ENCODE results near the gene VPS72.

VPS72 gene

DNA sequence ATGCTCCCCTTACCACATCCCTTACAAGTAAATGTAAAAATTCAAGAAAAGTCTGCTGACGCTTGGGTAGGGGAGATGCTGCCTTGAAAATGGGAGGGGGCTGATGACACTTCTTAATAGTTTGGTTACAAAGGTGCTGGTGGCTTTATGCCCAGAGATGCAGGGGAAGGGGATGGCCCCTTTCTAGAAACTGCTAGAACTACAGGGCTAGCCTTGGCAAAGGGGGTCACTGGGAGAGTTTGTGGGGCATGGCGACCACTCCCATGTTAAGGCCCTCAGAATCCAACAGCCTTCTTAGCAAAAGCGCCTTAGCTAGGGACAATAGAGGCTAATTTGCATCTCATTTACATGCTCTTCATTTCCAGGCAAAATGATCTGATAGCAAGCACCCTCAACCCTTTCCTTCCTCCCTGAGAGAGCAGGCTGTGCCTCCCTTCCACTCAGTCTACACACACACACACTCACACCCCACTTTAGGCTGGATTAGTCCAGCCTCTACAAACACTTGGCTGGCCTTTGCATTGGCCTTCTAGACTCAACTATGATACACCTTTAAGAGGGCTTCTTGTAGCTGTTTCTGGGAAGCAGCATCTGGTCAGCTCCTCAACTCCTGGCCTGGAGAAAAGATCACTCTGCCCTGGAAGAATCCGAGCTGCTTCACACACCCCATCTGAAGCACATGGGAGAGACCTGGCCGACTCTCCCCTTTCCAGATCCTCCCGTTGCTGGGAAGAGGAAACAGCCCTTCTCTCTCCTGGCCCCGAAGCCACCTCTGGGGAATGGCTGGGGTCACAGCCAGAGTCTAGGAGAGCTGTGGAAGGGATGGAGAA lies 45.3 kb downstream of the VPS72 start:
- TF ChIP-seq, protein P1, sequence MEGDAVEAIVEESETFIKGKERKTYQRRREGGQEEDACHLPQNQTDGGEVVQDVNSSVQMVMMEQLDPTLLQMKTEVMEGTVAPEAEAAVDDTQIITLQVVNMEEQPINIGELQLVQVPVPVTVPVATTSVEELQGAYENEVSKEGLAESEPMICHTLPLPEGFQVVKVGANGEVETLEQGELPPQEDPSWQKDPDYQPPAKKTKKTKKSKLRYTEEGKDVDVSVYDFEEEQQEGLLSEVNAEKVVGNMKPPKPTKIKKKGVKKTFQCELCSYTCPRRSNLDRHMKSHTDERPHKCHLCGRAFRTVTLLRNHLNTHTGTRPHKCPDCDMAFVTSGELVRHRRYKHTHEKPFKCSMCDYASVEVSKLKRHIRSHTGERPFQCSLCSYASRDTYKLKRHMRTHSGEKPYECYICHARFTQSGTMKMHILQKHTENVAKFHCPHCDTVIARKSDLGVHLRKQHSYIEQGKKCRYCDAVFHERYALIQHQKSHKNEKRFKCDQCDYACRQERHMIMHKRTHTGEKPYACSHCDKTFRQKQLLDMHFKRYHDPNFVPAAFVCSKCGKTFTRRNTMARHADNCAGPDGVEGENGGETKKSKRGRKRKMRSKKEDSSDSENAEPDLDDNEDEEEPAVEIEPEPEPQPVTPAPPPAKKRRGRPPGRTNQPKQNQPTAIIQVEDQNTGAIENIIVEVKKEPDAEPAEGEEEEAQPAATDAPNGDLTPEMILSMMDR (IDR thresholded peaks at IDR 0.05; ENCODE audit: low read depth, low read length): no peak
- no peak overlapping the region for H3K4me3 ChIP-seq (ENCODE audit: low read depth, low read length)

DNA sequence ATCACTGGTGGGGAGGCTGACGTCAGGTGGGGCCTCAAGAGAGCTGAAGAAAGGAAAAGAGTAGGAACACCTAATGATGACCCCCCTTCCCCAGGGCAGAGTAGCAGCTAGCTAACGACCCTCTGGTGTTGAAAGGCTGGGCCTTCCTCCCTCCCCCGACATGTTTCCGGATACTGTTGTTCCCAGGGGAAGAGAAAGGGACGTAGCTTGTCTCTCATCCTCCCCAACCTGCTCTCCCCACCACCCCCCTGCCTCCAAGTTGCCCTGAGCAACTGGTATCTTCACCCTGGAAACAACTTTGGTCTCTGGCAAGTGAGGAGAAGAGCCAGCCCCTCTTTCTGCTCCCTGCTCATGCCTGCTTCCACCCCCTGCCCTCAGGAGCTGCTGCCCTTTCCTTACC lies 46.0 kb downstream of the VPS72 start:
- TF ChIP-seq, protein P1 (IDR thresholded peaks at IDR 0.05; ENCODE audit: low read depth, low read length): no peak
- no peak overlapping the region for H3K4me3 ChIP-seq (ENCODE audit: low read depth, low read length)

DNA sequence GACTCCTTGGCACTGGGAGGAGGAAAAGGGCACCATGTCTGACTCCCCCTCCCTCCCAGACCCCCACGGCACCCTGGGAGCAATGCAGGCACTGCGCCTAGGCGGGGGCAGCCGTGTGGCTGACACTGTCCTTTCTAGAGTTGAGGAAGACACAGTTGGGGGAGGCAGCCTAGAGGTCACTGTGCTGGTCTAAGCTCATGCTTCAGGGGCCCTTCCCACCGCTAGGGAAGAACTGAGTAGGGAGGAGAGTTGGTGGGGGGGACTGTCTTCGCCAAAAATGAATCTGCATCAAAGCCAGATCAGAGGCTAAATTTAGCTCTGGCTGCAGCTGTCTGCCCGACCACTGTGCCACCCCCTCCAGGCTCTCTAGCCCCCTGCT lies 47.0 kb downstream of the VPS72 start:
- TF ChIP-seq, protein P1 (IDR thresholded peaks at IDR 0.05; ENCODE audit: low read depth, low read length): no peak
- no peak overlapping the region for H3K4me3 ChIP-seq (ENCODE audit: low read depth, low read length)

DNA sequence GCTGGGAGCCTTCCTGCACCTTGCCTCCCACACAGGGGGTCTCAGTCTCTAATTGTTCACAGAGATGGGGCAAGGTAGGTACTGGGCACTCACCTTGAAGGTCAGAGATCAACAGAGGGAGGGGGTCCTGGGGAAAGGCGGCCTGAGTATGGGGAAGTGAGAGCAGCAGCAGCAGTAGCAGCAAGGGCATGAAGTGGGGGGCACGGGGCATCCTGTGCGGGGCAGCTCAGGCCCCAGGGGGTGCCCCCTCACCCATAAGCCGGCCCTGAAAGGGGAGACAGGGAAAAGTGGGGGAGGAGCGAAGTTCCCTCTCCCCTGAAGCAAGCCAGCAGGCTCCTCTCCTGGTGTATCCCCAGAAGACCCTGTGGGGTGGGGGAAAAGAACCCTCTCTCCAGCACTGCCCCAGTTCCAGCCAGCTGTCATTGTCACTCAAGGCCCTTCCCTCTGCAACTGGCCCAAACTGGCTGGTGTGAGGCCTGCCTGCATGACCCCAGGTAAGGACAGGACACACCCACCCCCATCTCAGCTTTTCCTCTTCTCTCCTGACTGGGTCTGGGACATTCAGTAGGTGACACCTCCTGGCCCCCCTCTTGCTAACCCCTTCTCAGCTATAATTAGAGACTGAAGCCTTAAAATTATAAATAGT lies 47.5 kb downstream of the VPS72 start:
- TF ChIP-seq, protein P1 (IDR thresholded peaks at IDR 0.05; ENCODE audit: low read depth, low read length): no peak
- H3K4me3 ChIP-seq (ENCODE audit: low read depth, low read length): no peak overlapping the region

DNA sequence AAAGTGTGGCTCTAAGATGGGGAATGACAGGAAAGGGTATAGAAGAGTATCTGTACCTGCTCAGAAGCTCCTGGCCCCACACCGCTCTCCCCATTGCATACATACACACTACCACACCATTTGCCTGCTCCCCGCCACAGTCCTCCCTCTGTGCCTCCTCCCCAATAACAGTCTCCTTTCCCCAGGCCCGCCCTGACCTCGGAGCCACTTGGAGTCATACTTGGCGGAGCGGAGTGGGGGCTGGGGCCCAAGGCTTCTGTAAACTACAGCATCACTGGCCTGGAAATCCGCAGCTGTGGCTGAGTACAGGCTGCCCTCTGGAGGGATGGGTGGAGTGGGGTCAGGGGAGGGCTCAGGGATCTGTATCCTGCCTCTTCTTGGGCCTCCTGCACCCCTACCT lies 52.2 kb downstream of the VPS72 start:
- TF ChIP-seq, protein P1 (IDR thresholded peaks at IDR 0.05; ENCODE audit: low read depth, low read length): no peak
- no peak overlapping the region for H3K4me3 ChIP-seq (ENCODE audit: low read depth, low read length)

DNA sequence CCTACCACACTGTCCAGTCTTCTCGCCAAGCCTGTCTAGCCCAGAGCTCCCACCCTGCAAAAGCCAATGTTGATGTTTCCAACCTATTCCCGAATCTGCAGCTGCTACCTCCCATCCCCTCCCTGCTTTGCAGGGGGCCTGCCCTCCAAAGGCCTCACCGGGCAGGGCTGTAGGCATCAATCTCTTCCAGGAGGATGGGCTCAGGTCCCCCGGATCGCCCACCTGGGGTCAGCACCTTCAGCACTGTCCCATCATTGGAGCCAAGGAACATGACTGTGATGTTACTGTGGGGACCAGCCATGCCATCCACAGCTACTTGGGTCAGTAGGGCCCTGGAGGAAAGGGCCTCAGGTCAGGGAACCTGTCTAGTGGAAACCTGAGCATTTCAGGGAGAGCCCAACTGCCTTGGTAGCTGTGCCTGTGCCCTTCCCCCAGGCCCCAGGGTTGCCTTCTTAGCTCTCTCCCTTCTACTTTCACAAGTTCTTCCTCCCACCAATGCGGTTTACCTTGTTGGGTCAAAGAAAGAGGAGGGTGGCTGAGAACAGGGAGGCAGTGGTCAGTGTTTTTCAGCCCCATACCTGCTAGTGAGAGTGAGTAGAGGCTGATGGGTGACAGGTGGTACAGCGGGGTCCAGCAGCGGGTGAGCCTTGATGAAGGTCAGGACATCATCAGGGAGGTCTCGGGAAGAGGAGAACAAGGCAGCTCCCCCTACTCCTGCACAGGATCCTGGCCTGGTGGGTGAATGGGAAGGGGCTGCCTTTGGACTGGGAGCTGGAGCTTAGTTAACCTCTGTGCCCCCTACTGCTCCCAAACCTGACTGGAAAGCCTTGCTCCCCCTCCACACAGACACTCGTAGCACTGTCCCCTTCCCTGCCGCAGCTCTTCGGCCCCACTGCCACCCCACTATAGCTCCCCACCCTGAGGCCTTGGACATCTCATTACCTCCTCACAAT lies 54.3 kb downstream of the VPS72 start:
- no peak overlapping the region for H3K4me3 ChIP-seq (ENCODE audit: low read depth, low read length)
- TF ChIP-seq, protein P1 (IDR thresholded peaks at IDR 0.05; ENCODE audit: low read depth, low read length): no peak
